HG02759 (cell line): ENCODE data around the gene SBF2.

ENCODE experiments used
- ATAC-seq: cut with Tn5 transposase; IDR thresholded peaks from one replicate; pipeline ENCODE4 v1.9.1; 2021; ENCODE audit warnings: mild to moderate bottlenecking, moderate library complexity; ENCODE audit not compliant: unreplicated experiment

The SBF2 gene

GRCh38 chr11:9868641-9869040 lies 425.4 kb downstream of the SBF2 start:
- ATAC-seq, result no peak

GRCh38 chr11:9862981-9863380 lies 431.0 kb downstream of the SBF2 start:
- no peak for ATAC-seq

GRCh38 chr11:9861860-9862725 lies 431.9 kb downstream of the SBF2 start:
- ATAC-seq, result peak; percentile 90

GRCh38 chr11:9859554-9860305 lies 434.3 kb downstream of the SBF2 start:
- ATAC-seq, result no peak

- no peak for ATAC-seq
These were observed 435.2 kb downstream of the SBF2 start for GRCh38 chr11:9858822-9859221.

- no peak for ATAC-seq
These were observed 435.8 kb downstream of the SBF2 start for GRCh38 chr11:9858218-9858617.

- peak; percentile 72 for ATAC-seq
These were observed 438.3 kb downstream of the SBF2 start for GRCh38 chr11:9855579-9856287.

- ATAC-seq, result no peak
These were observed 440.0 kb downstream of the SBF2 start for GRCh38 chr11:9853929-9854552.

- no peak for ATAC-seq
These were observed 441.6 kb downstream of the SBF2 start for GRCh38 chr11:9852465-9852864.

- no peak for ATAC-seq
These were observed 442.7 kb downstream of the SBF2 start for GRCh38 chr11:9851366-9851765.

- ATAC-seq, result no peak
These were observed 443.7 kb downstream of the SBF2 start for GRCh38 chr11:9850224-9850895.

- no peak for ATAC-seq
These were observed 444.6 kb downstream of the SBF2 start for GRCh38 chr11:9849389-9849788.

GRCh38 chr11:9847636-9848035 lies 446.4 kb downstream of the SBF2 start:
- no peak for ATAC-seq

GRCh38 chr11:9842923-9843322 lies 451.1 kb downstream of the SBF2 start:
- ATAC-seq, result no peak

- no peak for ATAC-seq
These were observed 453.5 kb downstream of the SBF2 start for GRCh38 chr11:9840460-9841004.

- no peak for ATAC-seq
These were observed 454.5 kb downstream of the SBF2 start for GRCh38 chr11:9839550-9839949.

GRCh38 chr11:9838961-9839360 lies 455.1 kb downstream of the SBF2 start:
- ATAC-seq, result peak; percentile 88

- no peak for ATAC-seq
These were observed 455.8 kb downstream of the SBF2 start for GRCh38 chr11:9838229-9838628.

GRCh38 chr11:9834291-9834690 lies 459.7 kb downstream of the SBF2 start:
- no peak for ATAC-seq

- ATAC-seq, result no peak
These were observed 462.9 kb downstream of the SBF2 start for GRCh38 chr11:9831122-9831521.
